SK-N-SH treated with all-trans-retinoic acid at 6 μM for 48 hours (cell line): Measurements from ENCODE around the gene TRIM8.

Experiments used
- ATAC-seq: fragments of 200-7000 bp; cut with Tn5 transposase; 3 replicates; pipeline ENCODE4 v1.9.1; 2020; ENCODE audit warnings: mild to moderate bottlenecking, moderate library complexity
- ARNTL ChIP-seq: fragments of 450-650 bp; formaldehyde crosslinking; IDR thresholded peaks from 2 replicates; pipeline ENCODE4 v1.5.0; 2020; ENCODE audit warnings: low read depth, mild to moderate bottlenecking, moderate library complexity, borderline replicate concordance
- BACH2 ChIP-seq: fragments of 250-450 bp; sonication (Bioruptor Pico); IDR thresholded peaks from 2 replicates; pipeline ENCODE4 v1.9.0; 2021; ENCODE audit warnings: mild to moderate bottlenecking, borderline replicate concordance
- GLIS3 ChIP-seq: fragments of 250-450 bp; sonication (Bioruptor Pico); IDR thresholded peaks from 2 replicates; pipeline ENCODE4 v1.5.0; 2020; ENCODE audit warnings: mild to moderate bottlenecking, moderate library complexity
- ISL1 ChIP-seq: fragments of 250-450 bp; sonication (Bioruptor Pico); IDR thresholded peaks from 2 replicates; pipeline ENCODE4 v2.1.2; 2022; ENCODE audit warnings: mild to moderate bottlenecking, moderate library complexity
- OSR1 ChIP-seq: fragments of 250-450 bp; sonication (Bioruptor Pico); IDR thresholded peaks from 2 replicates; pipeline ENCODE4 v1.8.0; 2022; ENCODE audit warnings: moderate library complexity, mild to moderate bottlenecking, inconsistent platforms
- PPARA ChIP-seq: fragments of 250-450 bp; sonication (Bioruptor Pico); IDR thresholded peaks from 2 replicates; pipeline ENCODE4 v1.5.0; 2020; ENCODE audit warnings: mild to moderate bottlenecking, borderline replicate concordance
- RARB ChIP-seq: fragments of 250-450 bp; sonication (Bioruptor Pico); IDR thresholded peaks from 2 replicates; pipeline ENCODE4 v1.8.0; 2021; ENCODE audit warnings: mild to moderate bottlenecking, moderate library complexity
- ZFP3 ChIP-seq: fragments of 250-450 bp; sonication (Bioruptor Pico); IDR thresholded peaks from 2 replicates; pipeline ENCODE4 v1.5.0; 2020; ENCODE audit warnings: mild to moderate bottlenecking, moderate library complexity
- ZFP30 ChIP-seq: fragments of 450-650 bp; formaldehyde crosslinking; IDR thresholded peaks from 2 replicates; pipeline ENCODE4 v1.5.0; 2022; ENCODE audit warnings: mild to moderate bottlenecking, moderate library complexity
- ZNF8 ChIP-seq: fragments of 450-650 bp; formaldehyde crosslinking; IDR thresholded peaks from 2 replicates; pipeline ENCODE4 v1.5.0; 2020; ENCODE audit warnings: mild to moderate bottlenecking, moderate library complexity
- TF ChIP-seq, protein P1 (sequence below): fragments of 250-450 bp; sonication (Bioruptor Pico); IDR thresholded peaks from 2 replicates; pipeline ENCODE4 v1.5.1; 2020; ENCODE audit warnings: low read depth, mild to moderate bottlenecking, moderate library complexity
- TF ChIP-seq, protein P2 (sequence below): fragments of 250-450 bp; sonication (Bioruptor Pico); IDR thresholded peaks from 2 replicates; pipeline ENCODE4 v1.8.0; 2021; ENCODE audit warnings: low read depth, mild to moderate bottlenecking, moderate library complexity, borderline replicate concordance
- TF ChIP-seq, protein P3 (sequence below): fragments of 250-450 bp; sonication (Bioruptor Pico); IDR thresholded peaks from 2 replicates; pipeline ENCODE4 v1.5.1; 2021; ENCODE audit warnings: mild to moderate bottlenecking, moderate library complexity

TRIM8 gene

DNA sequence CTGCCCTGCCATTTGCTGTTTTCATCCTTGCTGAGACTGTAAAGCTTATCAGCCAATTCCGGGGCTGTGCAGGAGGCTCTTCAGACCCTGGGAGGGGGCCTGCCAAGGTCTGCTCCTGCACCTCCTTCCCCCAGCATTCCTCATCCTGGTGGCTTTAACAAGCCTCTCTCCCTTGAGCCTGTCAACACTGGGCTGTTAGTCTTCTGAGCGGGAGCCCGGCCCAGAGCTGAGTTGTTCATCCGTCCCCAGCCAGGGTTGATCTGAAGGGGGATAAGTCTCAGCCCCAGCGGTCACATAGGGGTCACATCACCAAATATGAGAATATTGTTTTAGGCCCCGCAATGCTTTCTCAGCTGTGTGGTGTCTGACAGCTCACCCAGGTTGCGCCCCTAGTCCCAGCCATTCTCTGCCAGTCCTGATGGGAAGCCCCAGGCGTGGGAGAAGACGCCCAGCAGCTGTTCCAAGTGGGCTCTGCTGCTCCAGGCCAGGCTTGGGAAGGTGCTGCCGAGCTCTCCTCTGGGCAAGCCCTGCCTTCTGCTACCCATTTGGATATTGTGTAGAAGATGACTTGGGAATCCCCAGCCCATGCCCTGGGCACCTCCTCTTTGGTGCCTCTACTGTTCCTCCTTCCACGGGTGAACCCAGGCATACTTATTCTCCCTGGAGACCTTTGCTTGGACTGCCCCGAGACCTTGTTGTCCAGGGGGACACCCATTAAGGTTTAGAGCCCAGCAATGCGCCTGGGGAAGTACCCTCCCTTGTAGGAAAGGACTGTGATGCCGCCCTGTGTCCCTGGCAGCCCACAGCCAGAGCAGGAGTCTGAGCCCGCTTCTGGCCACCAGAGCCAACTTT lies 23.5 kb upstream of the TRIM8 start:
- no peak for TF ChIP-seq OSR1 (CRISPR knock-in tag)
- no peak for TF ChIP-seq ARNTL
- TF ChIP-seq GLIS3 (CRISPR knock-in tag), result no peak
- TF ChIP-seq ISL1 (CRISPR knock-in tag), result no peak
- TF ChIP-seq BACH2 (CRISPR knock-in tag), result no peak
- TF ChIP-seq ZNF8 (CRISPR knock-in tag), result no peak
- TF ChIP-seq ZFP30, result no peak
- TF ChIP-seq, protein P1, sequence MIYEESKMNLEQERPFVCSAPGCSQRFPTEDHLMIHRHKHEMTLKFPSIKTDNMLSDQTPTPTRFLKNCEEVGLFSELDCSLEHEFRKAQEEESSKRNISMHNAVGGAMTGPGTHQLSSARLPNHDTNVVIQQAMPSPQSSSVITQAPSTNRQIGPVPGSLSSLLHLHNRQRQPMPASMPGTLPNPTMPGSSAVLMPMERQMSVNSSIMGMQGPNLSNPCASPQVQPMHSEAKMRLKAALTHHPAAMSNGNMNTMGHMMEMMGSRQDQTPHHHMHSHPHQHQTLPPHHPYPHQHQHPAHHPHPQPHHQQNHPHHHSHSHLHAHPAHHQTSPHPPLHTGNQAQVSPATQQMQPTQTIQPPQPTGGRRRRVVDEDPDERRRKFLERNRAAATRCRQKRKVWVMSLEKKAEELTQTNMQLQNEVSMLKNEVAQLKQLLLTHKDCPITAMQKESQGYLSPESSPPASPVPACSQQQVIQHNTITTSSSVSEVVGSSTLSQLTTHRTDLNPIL, result no peak
- no peak for TF ChIP-seq PPARA (CRISPR knock-in tag)
- TF ChIP-seq, protein P2, sequence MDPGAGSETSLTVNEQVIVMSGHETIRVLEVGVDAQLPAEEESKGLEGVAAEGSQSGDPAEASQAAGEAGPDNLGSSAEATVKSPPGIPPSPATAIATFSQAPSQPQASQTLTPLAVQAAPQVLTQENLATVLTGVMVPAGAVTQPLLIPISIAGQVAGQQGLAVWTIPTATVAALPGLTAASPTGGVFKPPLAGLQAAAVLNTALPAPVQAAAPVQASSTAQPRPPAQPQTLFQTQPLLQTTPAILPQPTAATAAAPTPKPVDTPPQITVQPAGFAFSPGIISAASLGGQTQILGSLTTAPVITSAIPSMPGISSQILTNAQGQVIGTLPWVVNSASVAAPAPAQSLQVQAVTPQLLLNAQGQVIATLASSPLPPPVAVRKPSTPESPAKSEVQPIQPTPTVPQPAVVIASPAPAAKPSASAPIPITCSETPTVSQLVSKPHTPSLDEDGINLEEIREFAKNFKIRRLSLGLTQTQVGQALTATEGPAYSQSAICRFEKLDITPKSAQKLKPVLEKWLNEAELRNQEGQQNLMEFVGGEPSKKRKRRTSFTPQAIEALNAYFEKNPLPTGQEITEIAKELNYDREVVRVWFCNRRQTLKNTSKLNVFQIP, result no peak
- ATAC-seq, result no peak

DNA sequence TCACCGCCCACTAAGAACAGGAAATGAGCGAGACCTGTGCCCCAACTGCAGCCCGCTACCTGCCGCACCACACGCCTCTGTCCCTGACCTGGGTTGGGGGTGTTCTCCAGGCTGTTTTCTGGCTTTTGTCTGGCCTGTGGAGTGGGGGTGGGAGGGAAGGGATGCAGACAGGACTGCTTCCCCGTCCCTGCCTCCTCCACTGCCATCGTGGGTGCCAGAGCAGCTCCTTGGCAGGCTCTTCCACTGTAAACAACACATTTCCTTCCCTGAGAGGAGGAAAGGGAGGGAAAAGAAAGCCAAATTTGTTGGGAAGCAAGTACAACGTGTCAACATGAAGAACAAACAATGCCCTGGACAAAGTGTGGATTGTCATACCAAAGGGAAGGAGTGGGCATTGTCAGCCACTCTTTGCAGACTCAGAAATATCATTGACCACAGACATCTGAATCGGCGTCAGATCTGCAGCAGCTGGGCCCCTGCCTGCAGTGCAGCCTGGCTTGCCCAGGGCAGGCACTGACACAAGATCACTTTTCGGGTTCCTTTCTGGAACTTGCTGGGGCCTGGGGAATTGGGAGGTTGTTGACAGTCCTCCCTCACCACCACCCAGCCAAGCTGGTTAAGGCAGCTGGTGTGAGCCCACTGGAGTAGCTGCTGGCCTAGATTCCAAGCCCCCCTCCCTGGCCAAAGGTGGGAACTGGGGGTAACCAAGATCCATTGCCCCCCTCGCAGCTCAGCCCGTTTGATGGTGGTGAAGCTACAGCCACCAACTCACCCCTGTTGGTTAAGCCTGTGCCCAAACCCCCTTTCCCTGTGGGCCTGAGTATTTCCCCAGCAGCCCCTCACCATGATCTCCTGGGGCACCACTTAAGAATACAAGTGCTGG lies 22.6 kb upstream of the TRIM8 start:
- no peak; the same call in 2 of the 3 replicates for ATAC-seq

DNA sequence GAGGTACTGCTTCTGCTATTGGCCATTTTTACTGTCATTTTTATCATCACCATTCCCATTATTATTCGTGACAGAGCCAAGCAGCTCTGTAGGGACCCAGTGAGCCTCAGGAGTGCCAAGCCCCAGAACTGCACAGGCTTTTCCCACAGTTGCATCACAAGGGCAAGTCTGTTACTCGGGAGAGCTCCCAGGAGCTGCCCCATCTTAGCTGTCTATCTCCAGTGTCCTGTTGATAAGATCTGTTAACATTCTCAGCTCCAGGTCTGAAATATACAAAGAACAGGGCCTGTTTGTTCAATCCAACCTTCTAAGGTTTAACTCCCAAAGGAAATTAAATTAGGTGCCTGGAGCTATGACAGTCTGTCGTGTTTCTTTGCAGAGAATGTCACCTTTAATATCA lies 20.2 kb upstream of the TRIM8 start:
- TF ChIP-seq ZFP30 (no peak), OSR1 (CRISPR knock-in tag) (no peak), PPARA (CRISPR knock-in tag) (no peak), GLIS3 (CRISPR knock-in tag) (no peak)
- TF ChIP-seq, protein P3, sequence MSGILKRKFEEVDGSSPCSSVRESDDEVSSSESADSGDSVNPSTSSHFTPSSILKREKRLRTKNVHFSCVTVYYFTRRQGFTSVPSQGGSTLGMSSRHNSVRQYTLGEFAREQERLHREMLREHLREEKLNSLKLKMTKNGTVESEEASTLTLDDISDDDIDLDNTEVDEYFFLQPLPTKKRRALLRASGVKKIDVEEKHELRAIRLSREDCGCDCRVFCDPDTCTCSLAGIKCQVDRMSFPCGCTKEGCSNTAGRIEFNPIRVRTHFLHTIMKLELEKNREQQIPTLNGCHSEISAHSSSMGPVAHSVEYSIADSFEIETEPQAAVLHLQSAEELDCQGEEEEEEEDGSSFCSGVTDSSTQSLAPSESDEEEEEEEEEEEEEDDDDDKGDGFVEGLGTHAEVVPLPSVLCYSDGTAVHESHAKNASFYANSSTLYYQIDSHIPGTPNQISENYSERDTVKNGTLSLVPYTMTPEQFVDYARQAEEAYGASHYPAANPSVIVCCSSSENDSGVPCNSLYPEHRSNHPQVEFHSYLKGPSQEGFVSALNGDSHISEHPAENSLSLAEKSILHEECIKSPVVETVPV, result no peak
- TF ChIP-seq, all 23 proteins: peak for 0

More for the DNA sequence above, 22.6 kb upstream of the TRIM8 start:
- no peak for TF ChIP-seq ARNTL
- no peak for TF ChIP-seq ZFP3 (CRISPR knock-in tag)
- TF ChIP-seq ZNF8 (CRISPR knock-in tag), result no peak
- TF ChIP-seq RARB (CRISPR knock-in tag), result no peak

DNA sequence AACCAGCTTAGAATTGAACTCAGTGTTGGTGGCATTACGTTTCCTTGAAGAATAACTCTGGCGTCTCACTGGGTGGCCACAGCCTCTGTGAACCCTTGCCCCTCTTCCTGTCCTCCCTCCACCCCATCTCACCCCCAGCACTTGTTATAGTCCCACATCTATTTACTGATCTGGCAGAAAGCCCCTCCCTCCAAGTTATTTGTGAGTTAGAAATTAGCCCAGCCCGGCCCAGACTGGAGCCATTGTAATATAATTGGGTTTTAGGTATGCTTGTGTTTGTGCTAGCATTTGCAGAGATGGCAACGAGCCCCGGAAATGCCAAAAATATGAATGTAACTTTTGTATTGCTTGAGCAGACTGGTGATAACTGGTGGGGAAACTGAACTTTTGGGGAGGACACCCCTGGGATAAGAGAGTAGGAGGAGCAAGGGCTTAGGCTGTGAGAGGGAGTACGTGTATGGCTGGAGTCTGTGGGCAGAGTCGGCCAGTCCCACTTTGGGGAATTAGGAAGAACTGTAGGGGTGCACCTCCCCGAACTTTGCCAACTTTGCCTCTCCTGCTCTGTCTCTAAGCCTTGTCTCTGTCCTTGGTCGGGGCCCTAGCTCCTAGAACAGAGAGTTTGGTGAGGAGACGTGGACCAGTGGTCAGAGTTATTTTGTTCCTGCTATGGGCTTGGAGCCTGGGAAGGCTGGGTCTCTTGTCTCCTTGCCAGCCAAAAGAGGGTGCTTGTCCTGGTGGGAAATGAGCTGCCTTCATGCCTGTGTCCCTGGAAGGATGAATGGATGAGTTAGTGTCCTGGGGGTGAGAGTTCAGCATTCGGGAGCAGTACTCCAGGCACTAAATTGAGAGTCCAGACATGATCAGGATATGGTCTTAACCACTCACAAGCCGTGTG lies 19.3 kb upstream of the TRIM8 start:
- TF ChIP-seq RARB (CRISPR knock-in tag), result no peak
- TF ChIP-seq, all 23 proteins: peak for 0
- ATAC-seq, result no peak

More for the DNA sequence above, 20.2 kb upstream of the TRIM8 start:
- no peak for ATAC-seq

DNA sequence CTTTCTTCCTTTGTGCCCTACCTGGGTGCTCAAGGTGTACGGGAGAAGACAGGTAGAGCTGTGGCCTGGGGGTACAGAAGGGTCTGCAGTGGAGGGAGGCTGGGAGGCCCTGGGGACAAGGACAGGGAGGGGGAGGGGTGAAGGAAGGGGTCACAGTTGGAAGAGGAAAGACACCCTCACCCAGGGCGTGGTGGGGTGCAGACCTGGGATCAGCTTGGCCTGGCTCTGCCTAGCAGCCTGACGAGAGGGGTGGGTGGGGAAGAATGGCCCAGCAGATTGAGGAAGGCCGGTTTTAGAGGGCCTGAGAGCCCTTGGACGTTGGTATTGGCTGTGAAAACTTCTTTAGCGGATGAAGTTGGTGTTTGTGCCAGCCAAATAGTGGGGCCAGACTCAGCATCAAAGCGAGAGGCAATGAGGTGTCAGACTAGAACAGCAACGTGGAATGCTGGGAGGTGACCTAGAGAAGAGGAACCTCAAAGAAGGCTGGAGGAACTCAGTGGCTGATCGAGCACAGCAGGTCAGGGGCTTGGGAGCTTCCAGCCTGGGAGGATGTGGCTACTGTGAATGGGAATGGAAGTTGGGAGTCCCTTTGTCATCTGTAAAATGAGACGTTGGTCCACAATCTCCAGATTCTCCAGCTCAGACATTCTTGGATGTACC lies 18.1 kb upstream of the TRIM8 start:
- ATAC-seq, result no peak
- TF ChIP-seq ZNF8 (CRISPR knock-in tag) (no peak), GLIS3 (CRISPR knock-in tag) (no peak), BACH2 (CRISPR knock-in tag) (no peak)
- TF ChIP-seq, protein P3, result no peak
